ENCODE results near the gene SEC24B. TPM values are rescaled to one million over a fixed set of nuclear protein-coding genes. Genes with fewer than 3 reads are reported as not detected.

SEC24B gene
- total RNA-seq, 1 donor from 2014 or later: 24.1 TPM

DNA sequence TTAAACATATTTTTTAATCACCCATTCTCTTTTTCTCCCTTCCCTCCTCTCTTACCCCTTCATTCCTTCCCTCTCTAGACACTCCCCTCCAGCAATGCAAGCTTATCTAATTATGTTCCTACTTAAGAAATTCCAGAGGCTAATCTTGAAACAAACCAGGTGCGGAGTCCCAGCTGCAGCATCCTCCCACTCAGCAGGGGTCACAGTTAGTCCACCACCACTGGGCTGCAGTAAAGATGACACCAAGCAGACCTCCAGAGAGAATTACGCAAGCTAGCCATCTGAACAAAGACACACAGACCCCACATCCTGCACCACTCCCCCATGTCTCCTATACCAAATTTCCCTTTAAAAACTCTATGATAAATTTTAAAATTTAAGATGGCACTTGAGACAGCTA, 13.9 kb upstream of the SEC24B start:
- no peak overlapping the region for H3K4me3 ChIP-seq (ENCODE audit: low read depth, low read length)
- no peak for DNase-seq (ENCODE audit: low read depth)
- H3K27me3 ChIP-seq (ENCODE audit: control insufficient read depth, insufficient read depth, low read length): no peaks in the 10 kb centered on the region
- TF ChIP-seq, protein P1, sequence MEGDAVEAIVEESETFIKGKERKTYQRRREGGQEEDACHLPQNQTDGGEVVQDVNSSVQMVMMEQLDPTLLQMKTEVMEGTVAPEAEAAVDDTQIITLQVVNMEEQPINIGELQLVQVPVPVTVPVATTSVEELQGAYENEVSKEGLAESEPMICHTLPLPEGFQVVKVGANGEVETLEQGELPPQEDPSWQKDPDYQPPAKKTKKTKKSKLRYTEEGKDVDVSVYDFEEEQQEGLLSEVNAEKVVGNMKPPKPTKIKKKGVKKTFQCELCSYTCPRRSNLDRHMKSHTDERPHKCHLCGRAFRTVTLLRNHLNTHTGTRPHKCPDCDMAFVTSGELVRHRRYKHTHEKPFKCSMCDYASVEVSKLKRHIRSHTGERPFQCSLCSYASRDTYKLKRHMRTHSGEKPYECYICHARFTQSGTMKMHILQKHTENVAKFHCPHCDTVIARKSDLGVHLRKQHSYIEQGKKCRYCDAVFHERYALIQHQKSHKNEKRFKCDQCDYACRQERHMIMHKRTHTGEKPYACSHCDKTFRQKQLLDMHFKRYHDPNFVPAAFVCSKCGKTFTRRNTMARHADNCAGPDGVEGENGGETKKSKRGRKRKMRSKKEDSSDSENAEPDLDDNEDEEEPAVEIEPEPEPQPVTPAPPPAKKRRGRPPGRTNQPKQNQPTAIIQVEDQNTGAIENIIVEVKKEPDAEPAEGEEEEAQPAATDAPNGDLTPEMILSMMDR (IDR thresholded peaks at IDR 0.05; ENCODE audit: insufficient read depth, low read length, poor library complexity, severe bottlenecking): no peak
- no peaks in the 10 kb centered on the region for H3K36me3 ChIP-seq (ENCODE audit: control insufficient read depth, insufficient read depth, low read length)

DNA sequence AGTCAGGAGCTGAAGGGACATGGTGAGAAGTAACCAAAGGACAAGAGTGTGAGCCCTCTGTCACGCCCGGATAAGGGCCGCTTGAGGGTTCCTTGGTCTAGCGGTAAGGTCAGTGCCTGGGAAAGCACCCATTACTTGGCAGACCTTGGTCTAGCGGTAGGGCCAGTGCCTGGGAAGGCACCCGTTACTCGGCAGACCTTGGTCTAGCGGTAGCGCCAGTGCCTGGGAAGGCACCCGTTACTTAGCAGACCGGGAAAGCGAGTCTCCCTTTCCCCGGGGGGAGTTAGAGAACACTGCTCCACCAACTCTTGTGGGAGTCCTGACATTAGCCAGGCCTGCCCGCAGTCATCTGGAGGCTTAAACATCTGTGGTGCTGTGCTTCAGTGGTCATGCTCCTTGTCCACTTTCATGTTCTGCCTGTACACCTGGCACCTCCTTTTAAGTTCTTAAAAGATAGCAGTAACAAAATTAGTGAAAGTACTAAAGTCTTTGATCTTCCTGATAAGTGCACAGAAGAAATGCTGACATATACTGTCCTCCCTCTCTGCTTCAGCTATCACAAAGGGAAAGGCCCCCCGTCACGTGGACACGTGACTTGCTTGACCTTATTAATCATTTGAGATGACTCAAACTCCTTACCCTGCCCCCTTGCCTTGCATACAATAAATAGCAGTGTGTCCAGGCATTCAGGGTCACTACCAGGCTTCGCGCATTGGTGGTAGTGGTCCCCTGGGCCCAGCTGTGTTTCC, 9.3 kb upstream of the SEC24B start:
- H3K4me3 ChIP-seq (ENCODE audit: low read depth, low read length): no peak overlapping the region
- TF ChIP-seq, protein P1 (IDR thresholded peaks at IDR 0.05; ENCODE audit: insufficient read depth, low read length, poor library complexity, severe bottlenecking): no peak
- DNase-seq (ENCODE audit: low read depth): no peak
- no peaks in the 10 kb centered on the region for H3K27me3 ChIP-seq (ENCODE audit: control insufficient read depth, insufficient read depth, low read length)
- no peaks in the 10 kb centered on the region for H3K36me3 ChIP-seq (ENCODE audit: control insufficient read depth, insufficient read depth, low read length)

DNA sequence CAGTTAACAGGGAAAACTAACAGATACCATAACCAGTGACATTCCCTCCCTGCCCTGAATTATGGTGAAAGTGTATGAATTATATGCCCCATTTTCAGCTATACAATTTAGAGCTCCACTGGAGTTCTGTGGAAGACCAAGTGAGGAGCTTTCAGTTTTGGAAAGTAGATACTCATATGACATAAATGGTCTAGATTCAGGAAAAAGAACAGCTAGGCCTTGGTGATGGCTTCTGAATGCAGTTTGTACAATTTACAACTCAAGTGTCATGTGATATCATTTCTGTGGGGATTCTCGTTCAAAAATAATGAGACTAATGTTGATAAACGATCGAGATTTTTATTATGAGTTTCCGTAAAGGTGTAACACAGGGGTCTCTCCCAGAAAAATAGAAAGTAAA, 8.2 kb upstream of the SEC24B start:
- no peaks in the 10 kb centered on the region for H3K36me3 ChIP-seq (ENCODE audit: control insufficient read depth, insufficient read depth, low read length)
- H3K27me3 ChIP-seq (ENCODE audit: control insufficient read depth, insufficient read depth, low read length): no peaks in the 10 kb centered on the region
- no peak overlapping the region for H3K4me3 ChIP-seq (ENCODE audit: low read depth, low read length)
- no peak for DNase-seq (ENCODE audit: low read depth)
- TF ChIP-seq, protein P1 (IDR thresholded peaks at IDR 0.05; ENCODE audit: insufficient read depth, low read length, poor library complexity, severe bottlenecking): no peak

DNA sequence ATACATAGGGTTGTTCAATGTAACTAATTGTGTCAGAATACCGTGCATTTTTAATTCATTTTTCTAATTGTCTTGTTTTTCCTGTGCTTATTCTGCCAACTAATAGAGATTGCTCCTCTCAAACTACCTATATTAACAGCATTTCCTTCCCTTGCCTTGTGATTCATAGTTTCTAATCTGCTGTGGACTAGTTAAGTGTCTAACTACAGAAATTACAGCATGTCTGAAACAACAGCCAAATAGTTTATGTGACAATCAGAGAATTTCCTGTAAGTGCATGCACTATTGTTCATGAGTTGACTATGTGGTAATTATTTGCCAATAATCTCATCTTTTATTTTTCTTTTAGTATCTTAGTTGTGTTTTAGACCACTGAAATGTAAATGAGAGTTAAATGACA, 4.1 kb upstream of the SEC24B start:
- no peak for DNase-seq (ENCODE audit: low read depth)
- TF ChIP-seq, protein P1 (IDR thresholded peaks at IDR 0.05; ENCODE audit: insufficient read depth, low read length, poor library complexity, severe bottlenecking): no peak
- Histone ChIP-seq H3K27me3 (ENCODE audit: control insufficient read depth, insufficient read depth, low read length) (no peaks in the 10 kb centered on the region), H3K36me3 (ENCODE audit: control insufficient read depth, insufficient read depth, low read length) (no peaks in the 10 kb centered on the region), H3K4me3 (ENCODE audit: low read depth, low read length) (no peak overlapping the region)

DNA sequence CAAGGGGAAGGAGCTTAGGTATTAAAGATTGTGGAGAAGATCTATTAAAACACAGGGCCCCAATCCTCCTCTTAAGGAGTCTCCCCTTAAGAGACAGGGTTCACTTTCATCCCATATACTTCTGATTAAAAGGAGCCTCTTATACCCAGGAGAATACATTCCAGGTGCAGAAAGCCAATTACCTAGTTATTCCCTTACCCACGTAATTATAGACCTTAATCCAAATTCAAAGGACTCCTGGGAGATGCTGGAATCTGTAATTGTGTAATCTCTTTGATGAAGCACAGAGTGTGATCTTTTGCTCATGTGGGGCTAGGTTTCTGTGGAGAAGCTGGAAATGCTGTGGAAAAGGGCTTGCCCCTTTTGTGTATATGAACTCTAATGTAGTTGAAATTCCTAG, 1.4 kb upstream of the SEC24B start:
- H3K4me3 ChIP-seq (ENCODE audit: low read depth, low read length): no peak overlapping the region
- DNase-seq (ENCODE audit: low read depth): no peak
- H3K36me3 ChIP-seq (ENCODE audit: control insufficient read depth, insufficient read depth, low read length): no peaks in the 10 kb centered on the region
- H3K27me3 ChIP-seq (ENCODE audit: control insufficient read depth, insufficient read depth, low read length): no peaks in the 10 kb centered on the region
- TF ChIP-seq, protein P1 (IDR thresholded peaks at IDR 0.05; ENCODE audit: insufficient read depth, low read length, poor library complexity, severe bottlenecking): no peak

GRCh38 chr4:109432696-109433095, 919 bp upstream of the SEC24B start:
- DNase-seq (ENCODE audit: low read depth): no peak
- H3K36me3 ChIP-seq (ENCODE audit: control insufficient read depth, insufficient read depth, low read length): no peaks in the 10 kb centered on the region
- peak overlapping the region; percentile 83 for H3K4me3 ChIP-seq (ENCODE audit: low read depth, low read length)
- H3K27me3 ChIP-seq (ENCODE audit: control insufficient read depth, insufficient read depth, low read length): no peaks in the 10 kb centered on the region
- TF ChIP-seq, protein P1 (IDR thresholded peaks at IDR 0.05; ENCODE audit: insufficient read depth, low read length, poor library complexity, severe bottlenecking): no peak

Data from kidney epithelial cell (primary cell).